ENCODE results near the gene IL16.

The IL16 gene

DNA sequence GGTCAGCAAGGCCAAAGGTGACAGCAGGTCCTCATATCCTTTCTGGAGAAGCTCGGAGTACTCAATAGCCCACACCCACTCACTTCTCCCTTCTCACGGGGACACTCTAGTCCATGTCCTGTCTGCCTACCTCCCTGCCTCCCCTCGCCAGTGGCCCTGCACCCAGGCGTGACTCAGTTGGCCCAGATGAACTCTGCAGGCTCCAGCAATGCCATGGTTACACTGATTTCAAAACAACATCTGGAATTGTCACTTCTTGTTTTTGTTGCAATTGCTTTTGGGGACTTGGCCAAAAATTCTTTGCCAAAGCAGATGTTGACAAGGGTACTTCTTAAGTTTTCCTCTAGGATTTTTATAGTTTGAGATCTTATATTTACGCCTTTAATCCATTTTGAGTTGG is 13.0 kb downstream of the IL16 start:
- DNase-seq, result no peak

DNA sequence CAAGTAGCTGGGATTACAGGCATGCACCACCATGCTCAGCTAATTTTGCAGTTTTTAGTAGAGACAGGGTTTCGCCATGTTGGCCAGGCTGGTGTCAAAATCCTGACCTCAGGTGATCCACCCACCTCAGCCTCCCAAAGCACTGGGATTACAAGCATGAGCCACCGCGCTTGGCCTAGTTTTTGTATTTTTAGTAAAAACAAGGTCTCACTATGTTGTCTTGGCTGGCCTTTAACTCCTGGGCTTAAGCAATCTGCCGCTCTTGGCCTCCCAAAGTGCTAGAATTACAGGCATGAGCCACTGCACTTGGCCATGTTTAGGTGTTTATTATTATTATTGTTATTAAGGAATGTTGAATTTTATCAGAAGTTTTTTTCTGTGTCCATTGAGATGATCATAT is 14.7 kb downstream of the IL16 start:
- no peak for DNase-seq

DNA sequence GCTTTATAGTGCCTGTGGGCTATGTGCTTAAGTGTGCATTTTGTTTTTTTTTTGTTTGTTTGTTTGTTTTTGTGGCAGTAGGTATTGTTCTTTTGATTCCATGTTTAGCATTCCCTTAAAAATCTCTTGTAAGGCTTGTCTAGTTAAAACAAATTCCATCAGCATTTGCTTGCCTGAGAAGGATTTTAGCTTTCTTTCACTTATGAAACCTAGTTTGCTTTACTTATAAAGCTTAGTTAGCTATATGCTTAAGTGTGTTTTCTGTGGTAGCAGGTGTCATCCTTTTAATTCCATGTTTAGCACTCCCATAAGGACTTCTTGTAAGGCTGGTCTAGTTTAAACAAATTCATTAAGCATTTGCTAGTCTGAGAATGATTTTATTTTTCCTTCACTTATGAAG is 17.3 kb downstream of the IL16 start:
- DNase-seq, result no peak

DNA sequence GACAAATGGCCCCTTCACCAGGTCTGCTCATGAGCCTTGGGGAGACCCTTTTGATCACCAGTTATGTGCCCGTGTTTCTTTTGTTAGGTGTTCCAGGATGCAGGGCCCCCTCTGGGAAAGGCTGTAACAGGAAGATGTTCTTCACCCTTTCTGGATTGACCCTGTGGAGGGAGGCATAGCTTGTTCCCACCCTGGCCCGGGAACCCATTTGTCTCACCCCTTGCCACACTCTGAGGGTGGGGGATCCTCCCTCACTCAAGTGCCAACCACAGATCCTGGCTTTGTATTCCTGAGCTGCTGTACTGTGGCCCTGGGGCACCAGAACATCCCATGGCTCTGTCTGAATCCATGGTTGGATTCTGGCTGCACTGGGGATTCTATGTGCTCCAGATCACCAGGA is 18.9 kb downstream of the IL16 start:
- no peak for DNase-seq

DNA sequence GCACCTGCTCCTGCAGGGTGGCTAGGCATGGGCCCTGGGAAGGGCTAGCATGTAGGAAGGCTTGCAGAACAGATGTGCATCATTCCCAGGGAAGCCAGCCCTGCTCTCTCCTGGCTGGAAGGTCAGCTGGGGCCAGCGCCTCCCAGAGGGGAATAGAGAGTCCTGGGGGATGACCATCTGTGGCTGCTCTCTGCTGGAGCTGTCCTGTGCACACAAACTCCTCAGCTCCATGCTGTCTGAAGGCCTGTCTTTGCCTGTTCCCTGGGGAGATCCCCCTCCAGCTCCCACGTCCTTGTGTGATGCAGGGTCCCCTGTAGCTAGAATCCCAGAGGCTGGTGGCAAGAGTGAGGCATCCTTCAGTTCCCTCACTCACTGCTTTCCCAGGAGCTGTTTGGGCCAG is 19.3 kb downstream of the IL16 start:
- DNase-seq, result no peak

DNA sequence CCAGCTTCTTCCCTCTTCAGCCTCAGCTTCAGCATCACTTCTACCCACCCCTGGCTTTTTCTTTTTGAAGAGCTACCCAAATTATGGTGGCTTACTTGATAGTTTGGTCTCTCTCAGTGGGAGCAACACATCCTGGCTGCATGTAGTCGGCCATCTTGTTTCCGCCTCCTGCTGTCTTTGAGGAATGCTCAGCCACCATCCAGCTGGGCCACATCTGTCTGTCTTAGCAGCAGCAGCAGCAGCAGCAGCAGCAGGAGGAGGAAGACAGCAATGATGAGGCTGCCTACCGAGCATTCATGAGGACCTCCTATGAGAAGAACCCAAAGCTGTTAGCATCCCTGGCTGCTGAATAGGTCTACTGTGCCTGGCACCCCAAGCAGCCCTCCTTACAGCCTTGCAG is 19.7 kb downstream of the IL16 start:
- DNase-seq, result no peak

DNA sequence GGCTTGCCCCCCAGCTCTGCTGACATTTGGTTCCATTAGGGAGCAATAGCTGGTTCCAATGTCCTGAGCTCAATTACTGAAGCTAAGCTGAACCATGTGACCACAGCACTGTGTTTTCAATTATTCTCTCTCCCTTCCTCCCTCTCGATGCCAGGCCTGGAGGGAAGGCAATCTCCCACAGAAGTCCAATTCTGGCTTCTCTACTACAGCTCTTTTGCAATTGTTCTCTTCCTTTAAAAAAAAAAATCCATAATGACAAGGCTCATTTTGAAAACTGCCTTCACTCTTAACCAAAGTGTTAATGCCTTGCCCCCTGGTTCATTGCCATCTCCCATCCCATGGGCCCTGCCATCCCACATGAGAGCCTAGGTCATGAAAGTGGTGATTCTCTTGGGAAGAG is 24.8 kb downstream of the IL16 start:
- no peak for DNase-seq

DNA sequence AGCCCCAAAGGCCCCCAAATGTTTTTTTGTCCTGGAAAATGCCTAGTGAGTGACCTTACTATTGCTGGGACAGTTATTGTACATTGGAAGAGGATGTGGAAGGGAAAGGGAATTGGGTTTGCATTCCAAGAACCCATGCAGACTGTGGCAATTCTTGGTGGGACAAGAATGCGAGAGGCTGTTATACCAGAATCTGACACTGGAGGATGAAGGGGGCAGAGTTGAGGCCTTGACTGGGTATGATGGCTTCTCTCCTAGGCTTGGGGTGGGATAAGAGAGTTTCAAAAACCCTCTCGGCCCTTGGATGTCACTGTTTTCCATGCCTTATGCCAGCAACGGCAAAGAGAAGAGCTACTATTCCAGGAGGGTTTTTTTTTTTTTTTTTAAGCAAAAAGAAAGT is 25.3 kb downstream of the IL16 start:
- no peak for DNase-seq

DNA sequence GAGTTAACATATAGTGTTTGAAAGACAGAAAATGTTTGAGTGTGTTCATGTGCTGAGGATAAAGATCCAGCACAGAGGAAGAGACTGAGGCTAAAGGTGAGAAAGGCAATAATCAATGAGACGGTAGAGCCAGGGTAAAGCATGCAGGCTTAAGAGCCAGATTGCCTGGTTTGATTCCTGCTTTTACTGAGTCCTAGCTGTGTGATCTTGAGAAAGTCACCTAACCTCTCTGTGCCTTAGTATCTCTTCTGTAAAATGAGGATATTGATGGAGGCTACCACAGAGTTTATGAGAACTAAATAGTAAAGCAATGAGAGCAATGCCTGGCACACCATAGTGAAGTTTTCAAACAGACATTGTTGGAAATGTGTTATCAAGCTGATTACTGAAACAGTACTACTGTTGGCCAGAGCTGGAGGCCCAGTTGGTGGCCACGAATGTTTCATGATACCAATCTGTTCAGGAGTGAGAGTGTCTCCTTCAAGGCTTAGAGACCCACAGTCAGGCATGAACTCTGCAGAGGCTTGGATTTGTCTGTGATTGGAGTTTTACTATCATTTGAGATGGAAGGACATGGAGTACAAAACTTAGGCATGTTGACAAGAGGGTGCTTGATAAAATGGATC is 26.8 kb downstream of the IL16 start:
- no peak for DNase-seq

DNA sequence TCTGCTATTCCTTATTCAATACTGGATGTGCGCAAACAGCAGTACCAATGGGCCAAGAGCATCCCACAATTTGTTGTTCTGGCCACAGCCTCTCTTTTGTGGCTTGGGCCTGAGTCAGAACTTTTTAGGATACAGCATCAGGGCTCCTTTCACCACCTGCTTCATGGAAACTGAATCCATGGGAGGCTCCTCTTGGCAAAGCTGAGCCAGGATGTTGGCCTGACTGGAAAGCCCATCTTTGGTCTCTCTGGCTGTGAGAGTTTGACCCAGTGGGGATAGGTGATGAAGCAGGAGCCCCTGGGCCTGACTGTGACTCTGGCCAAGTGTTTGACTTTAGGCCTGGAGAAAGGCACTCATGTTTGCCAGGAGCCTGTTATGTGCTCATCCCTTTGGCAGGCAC is 27.6 kb downstream of the IL16 start:
- DNase-seq, result no peak

DNA sequence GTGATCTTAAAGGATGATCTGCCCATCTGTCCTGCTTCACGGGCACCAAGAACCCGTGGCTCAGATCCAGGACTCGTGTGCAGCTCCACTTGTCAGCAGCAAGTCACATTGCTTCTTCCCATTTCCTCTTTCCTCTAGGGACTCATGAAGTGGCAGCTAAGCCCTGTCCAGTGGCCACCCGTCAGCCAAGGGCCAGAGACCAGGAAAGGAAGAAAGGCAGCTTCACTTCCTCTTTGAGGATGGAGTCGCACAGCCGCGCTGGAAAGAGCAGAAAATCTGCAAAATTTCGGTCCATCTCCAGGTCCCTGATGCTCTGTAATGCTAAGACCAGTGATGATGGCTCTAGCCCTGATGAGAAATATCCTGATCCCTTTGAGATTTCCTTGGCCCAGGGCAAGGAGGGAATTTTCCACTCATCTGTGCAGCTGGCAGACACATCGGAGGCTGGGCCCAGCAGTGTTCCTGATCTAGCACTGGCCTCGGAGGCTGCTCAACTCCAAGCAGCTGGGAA is 28.5 kb downstream of the IL16 start:
- no peak for DNase-seq

DNA sequence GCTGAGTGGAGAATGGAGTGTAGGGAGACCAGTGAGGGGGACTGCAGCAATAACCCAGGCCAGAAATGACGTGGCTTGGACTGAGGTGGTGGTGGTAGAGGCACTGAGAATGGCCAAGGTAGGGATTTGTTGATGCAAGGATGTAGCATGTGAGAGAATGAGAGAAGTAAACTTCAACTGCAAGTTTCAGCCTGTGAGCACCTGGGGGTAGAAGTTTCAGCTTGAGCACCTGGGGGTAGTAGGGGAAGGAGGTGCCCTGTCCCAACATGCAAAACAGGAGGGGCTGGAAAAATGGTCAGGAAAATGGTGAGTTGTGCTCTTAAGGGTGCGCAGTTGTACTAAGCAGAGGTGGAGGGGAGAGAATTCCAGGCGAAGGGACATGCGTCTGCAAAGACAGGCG is 31.0 kb downstream of the IL16 start:
- DNase-seq, result no peak

DNA sequence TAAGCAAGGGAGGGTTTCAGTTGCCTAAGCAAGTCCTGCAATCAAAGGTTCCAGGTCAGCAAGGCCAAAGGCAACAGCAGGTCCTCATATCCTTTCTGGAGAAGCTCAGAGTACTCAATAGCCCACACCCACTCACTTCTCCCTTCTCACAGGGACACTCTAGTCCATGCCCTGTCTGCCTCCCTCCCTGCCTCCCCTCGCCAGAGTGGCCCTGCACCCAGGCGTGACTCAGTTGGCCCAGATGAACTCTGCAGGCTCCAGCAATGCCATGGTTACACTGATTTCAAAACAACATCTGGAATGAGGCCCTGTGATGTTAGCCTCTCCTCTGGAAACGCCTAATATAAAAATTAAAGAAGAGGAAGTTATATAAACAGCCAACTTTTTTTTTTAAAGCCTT is 32.9 kb downstream of the IL16 start:
- DNase-seq, result no peak

DNA sequence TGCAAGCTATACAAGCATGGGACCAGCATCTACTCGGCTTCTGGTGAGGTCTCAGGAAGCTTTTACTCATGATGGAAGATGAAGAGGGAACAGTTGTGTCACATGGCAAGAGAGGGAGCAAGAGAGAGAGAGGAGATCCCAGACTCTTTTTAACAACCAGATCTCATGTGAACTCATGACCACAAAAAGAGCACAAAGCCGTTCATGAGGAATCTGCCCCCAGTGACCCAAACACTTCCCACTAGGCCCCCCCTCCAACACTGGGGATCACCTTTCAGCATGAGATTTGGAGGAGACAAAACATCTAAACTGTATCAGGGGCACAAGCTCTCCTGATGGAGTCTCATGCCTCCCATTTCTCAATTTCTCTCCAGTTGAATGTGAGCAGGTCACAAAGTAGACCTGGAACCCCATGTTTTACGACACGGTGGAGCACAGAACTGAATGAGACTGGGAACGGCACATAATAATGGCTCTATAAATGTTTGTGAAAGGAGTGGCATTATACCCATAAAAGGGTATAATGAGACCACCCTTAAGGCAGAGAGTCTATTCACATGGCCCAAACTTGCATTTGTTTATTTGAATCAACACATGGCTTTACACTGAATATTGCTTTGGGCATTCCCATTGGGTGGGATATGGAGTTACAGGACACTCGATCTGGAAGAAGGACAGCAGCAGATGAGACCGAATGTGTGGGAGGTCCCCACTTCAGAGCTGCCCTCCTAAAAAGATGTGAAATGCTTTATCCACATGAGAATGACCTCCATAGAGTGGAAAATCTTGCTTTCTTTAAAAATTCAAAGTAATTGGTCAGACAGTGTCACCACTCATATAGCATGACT is 38.8 kb downstream of the IL16 start:
- no peak for DNase-seq

DNA sequence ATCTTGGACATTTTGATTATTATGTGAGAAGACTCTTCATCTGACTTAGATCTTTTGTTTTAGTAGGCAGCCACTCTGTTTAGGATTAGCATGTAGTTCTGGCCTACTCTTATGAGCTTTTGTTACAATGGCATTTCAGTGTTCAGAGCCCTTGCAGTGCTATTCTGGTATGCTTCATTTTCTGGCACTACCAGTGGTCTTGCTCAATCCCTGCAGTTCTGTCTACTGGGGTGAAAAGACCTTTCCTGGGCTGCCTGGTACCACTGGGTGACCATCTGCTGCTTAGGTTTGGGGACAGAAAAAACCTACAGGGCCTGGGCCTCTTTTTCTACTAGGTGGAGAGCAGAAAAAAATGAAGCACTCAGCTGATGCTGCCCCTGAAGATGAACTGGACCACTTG is 42.5 kb downstream of the IL16 start:
- DNase-seq, result no peak

DNA sequence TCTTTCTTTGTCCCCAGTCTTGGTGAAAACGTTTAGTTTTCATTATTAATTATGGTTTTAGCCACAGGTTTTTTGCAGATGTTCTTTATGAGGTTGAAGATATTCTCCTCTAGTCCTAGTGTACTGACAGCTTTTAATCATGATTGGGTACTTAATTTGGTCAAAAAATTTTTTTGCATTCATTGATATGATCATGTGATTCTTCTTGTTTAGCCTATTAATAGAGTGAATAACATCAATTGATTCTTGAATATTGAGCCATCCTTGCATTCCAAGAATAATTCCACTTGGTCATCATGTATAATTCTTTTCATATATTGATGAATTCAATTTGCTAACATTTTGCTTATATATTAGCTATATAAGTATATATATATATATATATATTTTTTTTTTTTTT is 46.1 kb downstream of the IL16 start:
- DNase-seq, result no peak

DNA sequence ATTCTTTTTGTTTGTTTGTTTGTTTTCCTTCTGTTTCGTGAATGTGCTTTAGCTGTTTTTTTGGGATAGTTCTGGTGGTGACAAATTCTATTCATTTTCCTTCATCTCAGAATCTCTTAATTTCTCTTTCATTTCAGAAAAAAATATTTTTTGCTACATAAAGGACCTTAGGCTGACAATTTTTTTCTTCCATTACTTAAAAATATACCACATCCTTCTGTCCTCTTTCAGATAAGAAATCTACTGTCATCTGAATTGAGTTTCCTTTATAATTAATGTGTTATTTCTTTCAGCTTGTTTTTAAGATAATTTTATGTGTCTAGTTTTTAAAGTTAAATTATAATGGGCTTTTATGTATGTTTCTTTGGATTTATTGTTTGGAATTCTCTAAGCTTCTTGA is 47.6 kb downstream of the IL16 start:
- no peak for DNase-seq

DNA sequence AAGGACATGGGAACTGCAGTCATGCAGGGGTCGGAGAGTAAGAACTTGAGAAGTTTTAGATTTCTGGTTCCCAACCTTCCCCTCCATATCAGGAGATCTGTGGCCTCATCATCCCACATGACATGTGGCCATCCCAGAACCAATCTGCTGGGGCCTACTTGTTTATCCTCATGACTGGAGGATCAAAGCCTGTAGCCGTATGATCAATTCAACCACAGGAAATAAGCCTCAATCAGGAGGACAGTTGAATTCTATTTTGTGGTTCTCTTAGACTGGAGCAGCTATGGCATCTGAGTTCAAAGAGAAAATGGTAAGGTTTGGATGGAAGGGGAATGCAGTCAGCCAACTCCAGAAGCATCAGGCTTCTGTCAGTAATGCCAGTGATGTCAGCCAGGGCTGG is 57.2 kb downstream of the IL16 start:
- no peak for DNase-seq

DNA sequence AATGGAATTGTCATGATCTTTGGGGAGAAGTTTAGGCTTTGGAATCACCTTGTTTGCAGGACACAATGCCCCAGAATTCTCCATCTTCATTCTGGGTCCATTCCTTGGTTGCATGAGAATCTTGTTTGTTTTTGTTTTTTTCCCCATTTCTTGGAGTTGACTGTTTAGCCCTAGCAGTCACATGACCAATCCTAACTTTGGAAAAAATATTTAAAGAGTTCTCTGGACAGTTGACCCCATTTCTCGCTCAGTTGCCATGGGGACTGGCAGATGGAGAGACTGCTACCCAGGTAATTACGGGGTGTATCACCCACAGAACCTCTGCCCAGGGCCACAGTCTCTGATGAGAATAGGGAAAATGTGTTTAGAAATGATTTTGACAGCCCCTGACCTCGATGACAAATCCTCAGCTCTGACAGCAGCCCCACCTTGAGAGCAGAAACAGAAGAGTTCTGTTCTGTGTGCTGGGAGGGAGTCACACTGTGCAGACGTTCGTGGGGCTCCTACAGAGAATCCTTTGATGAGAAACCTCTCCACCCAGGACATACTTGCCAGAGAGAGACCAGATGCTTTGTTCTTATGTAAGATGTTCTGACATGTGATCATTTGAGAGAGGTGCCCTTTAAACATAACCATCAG is 57.7 kb downstream of the IL16 start:
- no peak for DNase-seq

DNA sequence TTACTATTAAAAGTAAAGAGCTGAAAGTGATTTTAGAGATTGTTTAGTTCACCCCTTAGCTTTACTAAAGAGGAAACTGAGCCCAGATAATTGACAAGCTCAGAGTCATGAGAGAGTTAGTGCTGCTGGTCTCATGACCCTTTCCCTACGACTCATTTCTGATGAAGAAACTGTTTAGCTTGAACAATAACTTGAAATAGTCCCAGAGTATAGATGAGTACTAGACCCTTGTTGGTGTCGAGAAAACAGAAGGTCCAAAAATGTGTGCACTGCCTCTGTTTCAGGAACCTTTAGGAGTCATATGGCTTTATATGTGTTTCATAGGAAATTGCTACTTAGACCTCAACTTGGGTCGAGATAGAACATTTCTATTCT is 58.2 kb downstream of the IL16 start:
- no peak for DNase-seq

DNA sequence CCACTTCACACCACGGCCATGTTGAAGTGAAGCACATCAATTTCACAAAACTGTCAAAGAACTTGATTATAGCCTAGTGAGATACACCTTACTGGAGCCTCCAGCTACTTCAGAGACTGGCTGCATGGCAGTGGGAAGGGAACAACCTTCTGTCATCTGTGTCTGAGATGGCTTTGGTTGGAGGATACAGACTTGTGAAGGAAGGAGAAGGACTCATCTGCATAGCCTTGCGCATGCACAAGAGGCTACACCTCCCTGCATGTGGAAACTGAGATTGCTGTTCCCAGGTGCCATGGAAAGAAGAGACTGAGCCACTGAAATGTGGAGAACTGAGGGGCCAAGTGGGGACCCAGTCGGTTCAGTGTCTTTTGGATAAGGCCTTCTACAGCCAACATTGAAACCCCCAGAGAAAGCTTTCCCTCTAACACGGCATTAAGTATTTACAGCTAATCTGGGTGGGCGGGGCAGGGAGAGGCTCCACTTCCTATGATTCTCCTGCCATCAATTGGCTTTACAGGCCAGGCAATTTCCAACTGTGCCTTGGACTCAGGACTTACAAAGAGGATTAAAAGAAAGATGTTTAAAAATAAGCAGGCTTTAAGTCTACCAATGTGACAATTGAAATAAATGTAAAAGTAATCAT is 58.8 kb downstream of the IL16 start:
- DNase-seq, result no peak

DNA sequence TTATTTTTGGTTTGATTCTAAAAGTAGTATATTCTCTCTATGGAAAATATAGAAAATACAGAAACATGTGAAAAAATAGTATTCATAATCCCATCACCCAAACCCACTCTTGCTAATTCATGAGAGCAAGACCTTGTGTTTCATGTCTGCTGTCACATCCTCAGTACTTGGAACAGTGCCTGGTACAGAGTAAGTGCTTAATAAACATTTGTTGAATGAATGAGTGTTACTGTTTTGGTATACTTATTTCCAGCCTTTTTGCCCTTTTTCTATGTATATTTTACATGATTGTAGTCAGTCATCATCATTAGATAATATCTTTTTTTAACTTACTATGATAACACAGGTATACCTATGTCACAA is 59.3 kb downstream of the IL16 start:
- no peak for DNase-seq

DNA sequence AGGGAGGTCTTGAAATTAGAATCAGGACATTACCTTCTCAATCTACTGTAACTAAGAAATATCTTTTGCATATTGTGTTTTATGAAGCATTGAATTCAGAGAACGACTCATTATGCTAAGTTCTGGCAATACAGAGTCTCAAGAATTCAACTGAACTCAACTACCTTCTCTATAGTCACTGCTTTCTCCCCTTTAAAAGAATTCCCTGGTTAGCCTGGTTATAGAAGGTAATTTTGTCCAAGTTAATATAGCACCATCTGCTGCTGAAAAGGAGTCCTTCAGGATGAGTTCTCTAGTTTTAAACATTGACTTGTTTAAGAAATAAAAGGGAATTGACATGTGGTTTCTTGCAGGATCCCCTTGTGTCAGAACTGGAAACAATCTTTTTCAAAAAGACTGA is 60.2 kb downstream of the IL16 start:
- DNase-seq, result no peak

DNA sequence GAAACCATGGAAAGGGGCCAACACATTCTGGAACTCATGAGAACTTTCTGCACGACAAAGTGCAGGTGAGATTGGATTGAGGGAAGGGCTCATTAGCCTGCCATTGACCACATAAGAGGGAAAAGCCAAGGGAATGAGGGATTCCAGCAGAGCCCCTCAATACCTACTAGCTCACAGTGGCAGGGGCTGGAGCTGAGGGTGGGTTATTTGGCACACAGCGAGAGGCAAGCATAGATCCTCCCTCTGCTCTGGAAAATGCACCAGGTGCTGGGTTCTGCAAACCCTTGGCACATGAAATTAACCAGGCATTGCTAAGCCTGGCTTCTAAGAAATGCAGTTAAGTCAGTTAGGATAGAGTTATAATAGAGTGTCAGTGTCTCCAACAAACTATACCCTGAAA is 60.8 kb downstream of the IL16 start:
- no peak for DNase-seq

All from retina (tissue), 1 donor.